Heart right ventricle (tissue), 16 donors: ENCODE results near the gene ELL. TPM values are rescaled to one million over a fixed set of nuclear protein-coding genes. Genes with fewer than 3 reads are reported as not detected.
A peak's percentile ranks its signal among the peaks of the same experiment; 100 is the strongest.

Experiments used
- ATAC-seq, 8 donors: fragments of 200-7000 bp; cut with Tn5 transposase; one replicate each; pipeline ENCODE4 v1.9.1; 2020; ENCODE audit warnings: mild to moderate bottlenecking in 8 of 8, moderate library complexity in 8 of 8, moderate number of reproducible peaks in 1 of 8
- DNase-seq, 2 donors: peaks; one replicate each; pipeline ENCODE4 v3.0.0-alpha.2; 2020
- H3K27ac ChIP-seq, 10 donors: fragments of 200-600 bp; sonication (generic) in 2 of 10; one replicate each; pipeline versions ENCODE4 v1.5.0 to v1.8.0; 2020 to 2022; ENCODE audit warnings: mild to moderate bottlenecking in 3 of 10
- H3K27me3 ChIP-seq, 7 donors: fragments of 200-600 bp; one replicate each; pipeline ENCODE4 v1.8.0; 2021 to 2022; ENCODE audit warnings: mild to moderate bottlenecking in 2 of 7
- H3K36me3 ChIP-seq, 9 donors: fragments of 200-600 bp; sonication (generic) in 1 of 9; one replicate each; pipeline versions ENCODE4 v1.5.0 to v1.8.0; 2020 to 2022; ENCODE audit warnings: mild to moderate bottlenecking in 2 of 9
- H3K4me1 ChIP-seq, 9 donors: fragments of 200-600 bp; sonication (generic) in 1 of 9; one replicate each; pipeline versions ENCODE4 v1.5.0 to v1.8.0; 2020 to 2022; ENCODE audit warnings: mild to moderate bottlenecking in 4 of 9
- H3K4me3 ChIP-seq, 10 donors: fragments of 200-600 bp; sonication (generic) in 2 of 10; one replicate each; pipeline versions ENCODE4 v1.5.0 to v1.8.0; 2020 to 2022; ENCODE audit warnings: mild to moderate bottlenecking in 7 of 10, moderate library complexity in 2 of 10
- H3K9me3 ChIP-seq, 11 donors: fragments of 200-600 bp in 10 of 11; sonication (generic) in 2 of 11; one replicate each; pipeline versions ENCODE4 v1.5.0 to v1.8.0; 2013 to 2022; ENCODE audit warnings: mild to moderate bottlenecking in 2 of 11, control low read depth in 1 of 11, moderate library complexity in 1 of 11
- WGBS, 2 donors: extraction: QIAGEN DNeasy Blood & Tissue Kit; methylation state at CpG; one replicate each; pipeline ENCODE4 v1.1.7; 2013; ENCODE audit warnings: inconsistent platforms in 1 of 2; 5-methylcytosine and 5-hydroxymethylcytosine counted together
- intact Hi-C, 10 donors: fragments of 100-400 bp; cut with DNase I; formaldehyde crosslinking; loops; one replicate each; pipeline versions ENCODE4 v1.11.1 to v1.14.2; 2022
- polyA plus RNA-seq, 2 donors: library from polyadenylated mRNA; stranded (reverse); fragments of 200-250 nt; gene quantifications; one replicate each; pipeline ENCODE4 v1.2.3, GENCODE V29; 2013
- total RNA-seq, 10 donors: library from RNA; stranded (reverse); fragmentation: NEBNext Ultra II Directional in 3 of 10; extraction: Animal tissue kit (Norgen Biotek cat#: 25700) in 3 of 10; gene quantifications; one replicate each; pipeline versions ENCODE4 v1.2.1 to v1.2.4, GENCODE V29; 2021 to 2023
- TF ChIP-seq, protein P1 (sequence below), 9 donors: fragments of 200-600 bp; sonication (generic) in 2 of 9; IDR thresholded peaks; one replicate each; pipeline versions ENCODE4 v1.5.0 to v1.8.0; 2021 to 2022; ENCODE audit warnings: antibody characterized with exemption in 9 of 9, mild to moderate bottlenecking in 5 of 9, moderate library complexity in 1 of 9
- donor health status: Arrhythmogenic right ventricular cardiomyopathy.
- donor health status: ischemic (EF 13 %, LVEDD 7.1; RV severe dilation, severe dysfunction).
- donor health status: healthy with polysubstance abuse.
- donor health status: DM: no; HTN: yes; CAD: no.
- donor health status: DM: no; HTN: no; CAD: no.
- donor health status: ischemic (EF 25% LVEDD 6.9; RV normal size, moderate dysfunction).
- donor health status: ischemic (EF 25% LVEDD 5.7; RV mildly dilated, moderate dysfunction).
- donor health status: healthy.
- donor health status: DM: yes; HTN: yes; CAD: no.
- donor health status: Ischemic cardiomyopathy.
- donor health status: ischemic (EF 35%, LVEDD 5.7; RV mildly dilated, moderate dysfunction).
- donor health status: nonischemic (EF 11% LVEDD 7.7; RV severe dilation, severe dysfunction).
- donor health status: DM: yes; HTN: yes; CAD: no.
- donor health status: PGD.
- donor health status: ischemic (EF 29% LVEDD 5.4; RV normal size, mild dysfunction).
- donor health status: nonischemic (EF 23%, LVEDD 6.1; RV moderate dilation, normal function).

ELL gene
- total and polyA plus RNA-seq, 12 donors: 4.0 to 13.1 (median 6.8) TPM

DNA sequence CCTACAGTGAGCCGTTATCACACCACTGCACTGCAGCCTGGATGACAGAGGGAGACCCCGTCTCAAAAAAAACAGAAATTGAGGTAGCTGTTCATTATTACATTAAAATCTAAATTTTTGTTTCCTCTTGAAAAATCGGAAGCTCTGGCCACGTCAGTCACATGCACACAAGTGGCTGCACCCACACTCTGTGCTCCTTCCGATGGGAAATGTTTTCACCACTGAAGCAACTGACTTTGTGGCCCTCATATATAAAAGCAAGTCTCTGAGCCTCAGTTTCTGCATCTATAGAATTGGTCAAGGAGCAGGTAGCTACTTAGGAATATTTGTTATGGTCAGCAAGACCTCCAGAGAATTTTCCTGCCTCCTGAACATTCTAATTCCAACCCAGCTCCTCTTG lies 128.9 kb downstream of the ELL start:
- Histone ChIP-seq H3K4me1 (peaks cover 0 to 37% (median 9%) of the 10 kb centered on the region in 9 donors), H3K27me3 (peaks cover 0 to 13% (median 10%) of the 10 kb centered on the region in 7 donors), H3K9me3 (peaks cover 0 to 4% (median 0%) of the 10 kb centered on the region in 11 donors), H3K27ac (peak overlapping the region in 3 of 10 donors; percentile 16 to 88 (median 31)), H3K36me3 (peaks cover 0 to 36% (median 0%) of the 10 kb centered on the region in 9 donors), H3K4me3 (peak overlapping the region in 2 of 10 donors; percentile 18 to 65)
- WGBS, 2 donors: 78 to 85% methylated on average over 5 of the region's 5 CpGs
- TF ChIP-seq, protein P1, sequence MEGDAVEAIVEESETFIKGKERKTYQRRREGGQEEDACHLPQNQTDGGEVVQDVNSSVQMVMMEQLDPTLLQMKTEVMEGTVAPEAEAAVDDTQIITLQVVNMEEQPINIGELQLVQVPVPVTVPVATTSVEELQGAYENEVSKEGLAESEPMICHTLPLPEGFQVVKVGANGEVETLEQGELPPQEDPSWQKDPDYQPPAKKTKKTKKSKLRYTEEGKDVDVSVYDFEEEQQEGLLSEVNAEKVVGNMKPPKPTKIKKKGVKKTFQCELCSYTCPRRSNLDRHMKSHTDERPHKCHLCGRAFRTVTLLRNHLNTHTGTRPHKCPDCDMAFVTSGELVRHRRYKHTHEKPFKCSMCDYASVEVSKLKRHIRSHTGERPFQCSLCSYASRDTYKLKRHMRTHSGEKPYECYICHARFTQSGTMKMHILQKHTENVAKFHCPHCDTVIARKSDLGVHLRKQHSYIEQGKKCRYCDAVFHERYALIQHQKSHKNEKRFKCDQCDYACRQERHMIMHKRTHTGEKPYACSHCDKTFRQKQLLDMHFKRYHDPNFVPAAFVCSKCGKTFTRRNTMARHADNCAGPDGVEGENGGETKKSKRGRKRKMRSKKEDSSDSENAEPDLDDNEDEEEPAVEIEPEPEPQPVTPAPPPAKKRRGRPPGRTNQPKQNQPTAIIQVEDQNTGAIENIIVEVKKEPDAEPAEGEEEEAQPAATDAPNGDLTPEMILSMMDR (IDR thresholded peaks at IDR 0.05): no peak
- ATAC-seq: no peak
- intact Hi-C loops: loop anchor here in 2 of 10 donors (10.0 kb wide), 2 partner anchors 128 to 188 kb away; partner anchors contain the start of gene RAB3A (in 1 of the 2)
- DNase-seq: no peak

Other genes with a start within 250 kb of the ELL start
- 1 to 10 TPM in 5 of 10 donors, under 1 TPM in 5; 0.49 to 1.5 (median 0.96) TPM for gene IQCN, start 247.6 kb downstream of the ELL start, total RNA-seq
- 1 to 10 TPM in 1 of 2 donors, under 1 TPM in 1; 0.17 to 7.8 TPM for gene IQCN, start 247.6 kb downstream of the ELL start, polyA plus RNA-seq
- 100 to 1,000 TPM in 9 of 10 donors, 10 to 100 TPM in 1; 93.7 to 195 (median 133) TPM for gene JUND, start 240.4 kb downstream of the ELL start, total RNA-seq
- gene JUND, start 240.4 kb downstream of the ELL start, polyA plus RNA-seq: 100 to 1,000 TPM; 103 to 278 TPM
- 100 to 1,000 TPM in 1 of 10 donors, 10 to 100 TPM in 9; 73.2 to 114 (median 93.3) TPM for gene LSM4, start 199.0 kb downstream of the ELL start, total RNA-seq
- gene LSM4, start 199.0 kb downstream of the ELL start, polyA plus RNA-seq: 100 to 1,000 TPM; 135 to 163 TPM
- 10 to 100 TPM; 36.0 to 61.3 (median 46.8) TPM for gene PGPEP1, start 181.5 kb downstream of the ELL start, total RNA-seq
- gene PGPEP1, start 181.5 kb downstream of the ELL start, polyA plus RNA-seq: 10 to 100 TPM; 10.0 to 27.2 TPM
- gene GDF15, start 135.9 kb downstream of the ELL start, total RNA-seq: 1 to 10 TPM in 4 of 10 donors, under 1 TPM in 6; 0.44 to 2.5 (median 0.79) TPM
- gene GDF15, start 135.9 kb downstream of the ELL start, polyA plus RNA-seq: under 1 TPM; 0.44 to 0.62 TPM
- 10 to 100 TPM in 1 of 10 donors, 1 to 10 TPM in 7, under 1 TPM in 2; 0.57 to 13.3 (median 1.8) TPM for gene LRRC25, start 124.4 kb downstream of the ELL start, total RNA-seq
- gene LRRC25, start 124.4 kb downstream of the ELL start, polyA plus RNA-seq: 1 to 10 TPM; 1.1 to 2.2 TPM
- gene SSBP4, start 102.7 kb downstream of the ELL start, total RNA-seq: 10 to 100 TPM; 17.6 to 47.1 (median 27.3) TPM
- 10 to 100 TPM; 41.3 to 51.6 TPM for gene SSBP4, start 102.7 kb downstream of the ELL start, polyA plus RNA-seq
- gene ISYNA1, start 83.9 kb downstream of the ELL start, total RNA-seq: 10 to 100 TPM; 12.6 to 40.7 (median 18.0) TPM
- 100 to 1,000 TPM in 1 of 2 donors, 10 to 100 TPM in 1; 21.4 to 137 TPM for gene ISYNA1, start 83.9 kb downstream of the ELL start, polyA plus RNA-seq
- gene FKBP8, start 21.5 kb upstream of the ELL start, total RNA-seq: 100 to 1,000 TPM; 132 to 196 (median 151) TPM
- gene FKBP8, start 21.5 kb upstream of the ELL start, polyA plus RNA-seq: 100 to 1,000 TPM; 153 to 308 TPM
- 10 to 100 TPM; 35.6 to 63.9 (median 45.6) TPM for gene KXD1, start 35.8 kb upstream of the ELL start, total RNA-seq
- gene KXD1, start 35.8 kb upstream of the ELL start, polyA plus RNA-seq: 10 to 100 TPM; 41.2 to 88.6 TPM
- 100 to 1,000 TPM; 634 to 883 (median 716) TPM for gene UBA52, start 49.8 kb upstream of the ELL start, total RNA-seq
- gene UBA52, start 49.8 kb upstream of the ELL start, polyA plus RNA-seq: 1,000 to 10,000 TPM; 1,270 to 1,276 TPM
- 10 to 100 TPM; 63.4 to 96.3 (median 68.7) TPM for gene REX1BD, start 66.7 kb upstream of the ELL start, total RNA-seq
- 100 to 1,000 TPM in 1 of 2 donors, 10 to 100 TPM in 1; 58.5 to 107 TPM for gene REX1BD, start 66.7 kb upstream of the ELL start, polyA plus RNA-seq
- 10 to 100 TPM in 3 of 10 donors, 1 to 10 TPM in 6, under 1 TPM in 1; 0.68 to 42.1 (median 4.5) TPM for gene CRLF1, start 84.7 kb upstream of the ELL start, total RNA-seq
- 100 to 1,000 TPM; 154 to 161 TPM for gene CRLF1, start 84.7 kb upstream of the ELL start, polyA plus RNA-seq
- gene TMEM59L, start 90.8 kb upstream of the ELL start, total RNA-seq: 1 to 10 TPM in 5 of 10 donors, under 1 TPM in 5; 0.13 to 4.5 (median 0.89) TPM
- 10 to 100 TPM in 1 of 2 donors, 1 to 10 TPM in 1; 2.5 to 13.8 TPM for gene TMEM59L, start 90.8 kb upstream of the ELL start, polyA plus RNA-seq
- gene KLHL26, start 115.0 kb upstream of the ELL start, total RNA-seq: 1 to 10 TPM; 4.6 to 8.2 (median 6.3) TPM
- gene KLHL26, start 115.0 kb upstream of the ELL start, polyA plus RNA-seq: 1 to 10 TPM; 3.4 to 4.6 TPM
- 10 to 100 TPM in 3 of 10 donors, 1 to 10 TPM in 7; 6.5 to 11.8 (median 9.3) TPM for gene CRTC1, start 161.6 kb upstream of the ELL start, total RNA-seq
- 1 to 10 TPM; 3.2 to 8.6 TPM for gene CRTC1, start 161.6 kb upstream of the ELL start, polyA plus RNA-seq